Liver (tissue), 3 donors: ENCODE measurements around the gene RABEP1.

ENCODE experiments used
- ATF3 ChIP-seq: IDR thresholded peaks from 2 replicates; pipeline ENCODE4 v1.6.1; 2016; ENCODE audit warnings: antibody characterized with exemption
- CTCF ChIP-seq: fragments of 150-350 bp; IDR thresholded peaks from 2 replicates; pipeline ENCODE4 v1.5.1; 2017; ENCODE audit warnings: improper control_type of control experiment, low read depth, low read length; ENCODE audit not compliant: missing input control
- EGR1 ChIP-seq, 2 donors: IDR thresholded peaks; 2 replicates each; pipeline ENCODE4 v1.6.1; 2016 to 2018; ENCODE audit warnings: antibody characterized with exemption in 2 of 2, low read depth in 2 of 2
- HNF4G ChIP-seq: IDR thresholded peaks from 2 replicates; pipeline ENCODE4 v1.6.1; 2016; ENCODE audit warnings: antibody characterized with exemption
- JUND ChIP-seq, 2 donors: IDR thresholded peaks; 2 replicates each; pipeline ENCODE4 v1.6.1; 2016; ENCODE audit warnings: antibody characterized with exemption in 2 of 2
- MAX ChIP-seq: IDR thresholded peaks from 2 replicates; pipeline ENCODE4 v1.6.1; 2016; ENCODE audit warnings: antibody characterized with exemption
- RAD21 ChIP-seq, 2 donors: IDR thresholded peaks; 2 replicates each; pipeline ENCODE4 v1.6.1; 2016; ENCODE audit warnings: antibody characterized with exemption in 2 of 2, mild to moderate bottlenecking in 2 of 2
- REST ChIP-seq: IDR thresholded peaks from 2 replicates; pipeline ENCODE4 v1.6.1; 2016; ENCODE audit warnings: antibody characterized with exemption, mild to moderate bottlenecking
- RXRA ChIP-seq, 2 donors: IDR thresholded peaks; 2 replicates each; pipeline ENCODE4 v1.6.1; 2017 to 2018; ENCODE audit warnings: antibody characterized with exemption in 2 of 2, mild to moderate bottlenecking in 1 of 2
- SP1 ChIP-seq: IDR thresholded peaks from 2 replicates; pipeline ENCODE4 v1.6.1; 2018; ENCODE audit warnings: antibody characterized with exemption, mild to moderate bottlenecking
- TAF1 ChIP-seq: conservative IDR thresholded peaks from 2 replicates; pipeline ENCODE4 v1.6.1; 2016; ENCODE audit warnings: antibody characterized with exemption, mild to moderate bottlenecking
- YY1 ChIP-seq: IDR thresholded peaks from 2 replicates; pipeline ENCODE4 v1.6.1; 2016; ENCODE audit warnings: antibody characterized with exemption, mild to moderate bottlenecking
- ZBTB33 ChIP-seq: IDR thresholded peaks from 2 replicates; pipeline ENCODE4 v1.6.1; 2016; ENCODE audit warnings: antibody characterized with exemption
- donor health status: healthy.
- donor health status: healthy.

GRCh38 chr17:5248821-5249479 lies 33.1 kb upstream of the RABEP1 start:
- TF ChIP-seq CTCF (no peak), TAF1 (no peak), RXRA (IDR thresholded peaks at IDR 0.05) (no peak), SP1 (no peak), MAX (no peak), JUND (IDR thresholded peaks at IDR 0.05) (no peak), EGR1 (IDR thresholded peaks at IDR 0.05; ENCODE audit: low read depth in 2 of 2) (no peak), REST (no peak), RAD21 (IDR thresholded peaks at IDR 0.05) (no peak), YY1 (no peak), ZBTB33 (no peak), HNF4G (no peak), ATF3 (no peak)
